ENCODE measurements around the gene FCHSD2.

- no peak for TF ChIP-seq CTCF (IDR thresholded peaks at IDR 0.05)
- TF ChIP-seq POLR2A (IDR thresholded peaks at IDR 0.05): no peak
Measured at GRCh38 chr11:72832301-72833082, 309.6 kb downstream of the FCHSD2 start.
